IPS-15b (cell line): ENCODE measurements around the gene ADAM19.

ENCODE experiments used
- H3K27me3 ChIP-seq: one replicate; pipeline ENCODE4 v1.6.1; 2013; ENCODE audit warnings: low read length; ENCODE audit not compliant: control insufficient read depth, insufficient read depth
- H3K36me3 ChIP-seq: one replicate; pipeline ENCODE4 v1.6.1; 2013; ENCODE audit warnings: low read length; ENCODE audit not compliant: control insufficient read depth, insufficient read depth
- H3K4me1 ChIP-seq: one replicate; pipeline ENCODE4 v1.6.1; 2013; ENCODE audit warnings: mild to moderate bottlenecking, low read length; ENCODE audit not compliant: control insufficient read depth, insufficient read depth
- H3K4me3 ChIP-seq: one replicate; pipeline ENCODE4 v1.5.1; 2013; ENCODE audit warnings: low read depth, low read length
- H3K9ac ChIP-seq: one replicate; pipeline ENCODE4 v1.6.1; 2013; ENCODE audit warnings: low read depth, mild to moderate bottlenecking, low read length
- H3K9me3 ChIP-seq: one replicate; pipeline ENCODE4 v1.6.1; 2013; ENCODE audit warnings: mild to moderate bottlenecking, low read length; ENCODE audit not compliant: control insufficient read depth, insufficient read depth

The ADAM19 gene

DNA sequence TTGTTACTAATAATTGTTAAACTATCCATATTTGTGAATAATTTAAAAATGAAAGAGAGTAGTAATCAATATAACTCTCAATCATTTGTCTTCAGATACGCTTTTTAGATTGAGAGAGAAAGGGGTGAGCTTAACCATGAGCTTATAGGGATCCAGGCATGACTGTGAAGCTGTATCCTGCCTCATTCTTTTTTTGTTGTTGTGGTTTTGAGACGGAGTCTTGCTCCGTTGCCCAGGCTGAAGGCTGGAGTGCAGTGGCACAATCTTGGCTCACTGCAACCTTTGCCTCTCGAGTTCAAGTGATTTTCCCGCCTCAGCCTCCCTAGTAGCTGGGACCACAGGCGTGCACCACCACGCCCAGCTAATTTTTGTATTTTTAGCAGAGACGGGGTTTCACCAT lies 71.5 kb downstream of the ADAM19 start:
- H3K4me3 ChIP-seq = no peak overlapping the region
- no peaks in the 10 kb centered on the region for H3K27me3 ChIP-seq
- no peaks in the 10 kb centered on the region for H3K4me1 ChIP-seq
- H3K9me3 ChIP-seq = no peaks in the 10 kb centered on the region
- no peak overlapping the region for H3K9ac ChIP-seq
- no peaks in the 10 kb centered on the region for H3K36me3 ChIP-seq

DNA sequence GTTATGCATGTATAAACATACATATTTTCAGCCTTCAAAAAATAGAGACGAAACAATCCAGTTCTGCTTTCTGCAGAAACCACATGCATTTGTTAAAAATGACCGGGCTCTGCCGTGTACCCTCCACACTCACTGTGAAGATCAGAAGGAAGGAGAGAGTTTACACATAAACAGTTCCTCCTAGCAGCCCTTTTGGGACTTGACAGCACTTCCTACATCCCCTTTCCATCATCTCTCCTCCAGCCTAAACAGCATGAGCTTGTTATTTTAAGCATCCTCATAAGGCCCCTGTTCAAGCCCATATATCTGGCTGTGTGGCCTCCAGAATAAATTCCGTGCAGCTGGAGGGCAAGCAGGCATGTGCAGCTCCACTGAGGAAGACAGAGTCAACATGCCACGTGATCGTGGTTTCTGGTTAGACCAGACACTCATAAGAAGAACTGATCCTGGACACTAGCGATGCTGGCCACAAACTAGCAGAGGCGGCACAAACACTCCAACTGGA lies 73.4 kb downstream of the ADAM19 start:
- H3K9ac ChIP-seq = no peak overlapping the region
- no peaks in the 10 kb centered on the region for H3K27me3 ChIP-seq
- H3K4me1 ChIP-seq = no peaks in the 10 kb centered on the region
- H3K36me3 ChIP-seq = no peaks in the 10 kb centered on the region
- no peak overlapping the region for H3K4me3 ChIP-seq
- H3K9me3 ChIP-seq = no peaks in the 10 kb centered on the region

DNA sequence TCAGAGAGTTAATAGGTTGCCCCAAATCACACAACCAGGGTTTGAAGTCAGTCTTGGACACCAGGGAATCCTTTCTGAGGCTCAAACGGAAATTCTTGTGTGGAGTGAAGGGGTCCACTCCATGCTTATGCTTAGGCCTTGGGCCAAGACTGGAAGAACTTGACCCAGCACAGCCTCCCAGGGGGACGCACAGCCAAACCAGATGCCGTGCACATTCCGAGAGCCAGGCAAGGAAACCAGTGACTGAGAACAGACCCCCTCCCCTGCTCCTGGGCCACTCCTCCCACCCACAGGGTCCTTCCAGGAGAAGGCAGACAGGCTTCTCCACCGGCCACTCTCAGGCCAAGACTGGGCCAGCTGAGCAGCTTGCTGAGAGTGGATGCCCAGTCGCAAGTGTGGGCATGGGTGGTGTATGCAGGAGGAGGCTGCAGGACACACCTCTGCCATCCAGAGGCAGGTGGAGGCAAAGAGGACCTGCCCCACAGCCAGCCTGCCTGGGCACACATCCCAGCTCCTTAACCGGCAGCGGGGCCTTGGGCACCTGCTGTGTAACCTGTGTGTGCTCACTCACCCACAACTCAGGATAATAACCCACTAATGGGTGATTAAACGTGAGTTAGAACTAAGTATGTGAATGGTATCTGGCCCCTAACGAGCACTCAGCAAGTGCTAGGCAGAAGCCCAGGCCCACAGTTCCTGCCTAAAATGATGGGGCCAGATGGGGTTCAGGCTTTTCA lies 77.5 kb downstream of the ADAM19 start:
- Histone ChIP-seq H3K36me3 (no peaks in the 10 kb centered on the region), H3K4me3 (no peak overlapping the region), H3K9me3 (no peaks in the 10 kb centered on the region), H3K4me1 (no peaks in the 10 kb centered on the region), H3K9ac (no peak overlapping the region), H3K27me3 (no peaks in the 10 kb centered on the region)

DNA sequence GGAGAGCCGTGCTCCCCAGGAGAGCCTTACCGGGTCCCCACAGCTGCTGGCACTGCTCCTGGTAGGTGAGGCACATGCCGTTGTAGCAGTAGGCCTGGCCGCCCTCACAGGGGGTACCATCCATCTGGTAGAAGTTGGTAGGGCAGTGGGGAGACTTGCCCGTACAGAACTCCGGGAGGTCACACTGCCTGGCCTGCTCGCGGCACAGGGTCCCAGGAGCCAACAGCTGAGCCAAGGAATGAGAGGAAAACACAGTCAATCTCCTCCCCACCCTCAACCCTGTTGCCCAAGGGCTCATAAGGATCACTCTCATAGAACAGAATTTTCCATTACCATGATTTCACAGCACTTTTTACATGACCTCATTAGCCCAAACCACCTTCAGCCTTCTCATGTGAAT lies 78.7 kb downstream of the ADAM19 start:
- Histone ChIP-seq H3K9me3 (no peaks in the 10 kb centered on the region), H3K4me3 (no peak overlapping the region), H3K36me3 (no peaks in the 10 kb centered on the region), H3K27me3 (no peaks in the 10 kb centered on the region), H3K4me1 (no peaks in the 10 kb centered on the region), H3K9ac (no peak overlapping the region)

DNA sequence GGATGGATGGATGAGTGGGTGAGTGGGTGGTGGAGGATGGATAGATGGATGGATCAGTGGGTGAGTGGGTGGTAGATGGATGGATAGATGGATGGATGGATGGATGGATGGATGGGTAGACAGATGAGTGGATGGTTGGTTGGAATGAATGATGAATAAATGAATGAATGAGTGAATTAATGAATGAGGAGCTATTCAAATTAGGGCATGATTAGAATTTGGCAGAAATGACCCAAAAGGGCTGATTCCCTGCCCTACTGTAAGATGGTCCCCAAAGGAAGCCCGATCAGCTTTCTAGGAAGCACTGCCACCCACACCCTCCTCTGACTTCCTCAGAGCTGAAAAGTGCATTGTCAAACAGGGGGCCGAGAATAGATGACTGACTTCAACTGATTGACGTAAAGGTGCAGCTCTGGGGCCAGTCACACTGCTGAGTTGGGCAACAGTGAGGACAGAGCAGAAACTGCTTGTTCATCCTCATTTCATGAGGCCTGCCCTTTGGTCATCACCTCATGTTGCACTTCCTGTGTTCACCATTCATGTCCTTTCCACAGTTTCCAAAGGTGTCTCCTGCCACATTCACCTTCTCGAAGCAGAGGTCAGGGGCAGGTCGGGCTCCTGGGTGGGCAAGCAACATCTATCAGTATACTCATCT lies 81.3 kb downstream of the ADAM19 start:
- H3K27me3 ChIP-seq = no peaks in the 10 kb centered on the region
- H3K9ac ChIP-seq = no peak overlapping the region
- H3K36me3 ChIP-seq = no peaks in the 10 kb centered on the region
- H3K4me1 ChIP-seq = no peaks in the 10 kb centered on the region
- no peaks in the 10 kb centered on the region for H3K9me3 ChIP-seq
- no peak overlapping the region for H3K4me3 ChIP-seq

GRCh38 chr5:157492886-157493285 lies 82.7 kb downstream of the ADAM19 start:
- H3K27me3 ChIP-seq = no peaks in the 10 kb centered on the region
- no peaks in the 10 kb centered on the region for H3K4me1 ChIP-seq
- no peaks in the 10 kb centered on the region for H3K9me3 ChIP-seq
- no peaks in the 10 kb centered on the region for H3K36me3 ChIP-seq
- no peak overlapping the region for H3K9ac ChIP-seq
- no peak overlapping the region for H3K4me3 ChIP-seq

DNA sequence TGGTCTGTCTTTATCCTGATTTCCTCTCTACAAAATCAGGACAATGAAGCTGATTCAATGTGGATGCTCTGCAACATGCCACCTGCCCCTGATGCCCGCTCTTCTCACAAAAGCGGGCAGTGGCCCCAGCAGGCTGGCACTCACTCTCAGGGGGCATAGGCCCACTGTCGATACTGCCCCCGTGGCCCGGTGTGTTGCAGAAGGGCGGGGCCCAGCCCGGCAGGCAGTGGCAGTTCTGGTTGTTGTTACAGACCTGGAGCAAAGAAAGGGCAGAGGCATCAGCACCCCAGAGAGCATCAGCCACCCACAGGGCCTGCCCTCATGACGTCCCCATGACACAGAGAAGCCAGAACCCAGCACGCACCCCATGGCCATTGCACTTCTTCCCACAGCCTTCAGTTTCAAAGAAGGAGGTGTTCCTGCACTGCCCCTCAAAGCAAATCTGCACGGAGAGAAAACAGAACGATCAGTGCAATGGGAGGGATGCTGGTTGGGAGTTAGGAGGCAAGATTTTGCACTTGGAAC lies 84.0 kb downstream of the ADAM19 start:
- H3K4me1 ChIP-seq = no peaks in the 10 kb centered on the region
- no peaks in the 10 kb centered on the region for H3K9me3 ChIP-seq
- H3K36me3 ChIP-seq = no peaks in the 10 kb centered on the region

DNA sequence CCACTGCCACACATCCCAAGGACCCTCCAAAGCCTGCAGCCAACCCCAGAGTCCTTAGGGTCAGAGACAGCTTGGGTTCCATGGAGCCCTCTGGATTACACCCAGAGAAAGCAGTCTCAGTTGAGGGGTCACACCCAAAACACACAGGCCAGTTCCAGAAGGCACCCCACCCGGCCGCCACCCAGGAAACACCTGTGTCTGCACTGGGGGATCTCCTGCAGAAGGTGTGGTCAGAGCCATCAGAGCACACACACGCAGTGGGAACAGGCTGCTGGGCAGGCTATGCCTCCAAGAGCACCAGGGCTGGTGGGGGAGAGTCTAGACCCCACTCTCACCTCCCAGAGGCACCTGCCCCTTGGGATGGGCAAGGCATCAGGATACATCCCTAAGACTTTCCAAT lies 88.2 kb downstream of the ADAM19 start:
- no peaks in the 10 kb centered on the region for H3K9me3 ChIP-seq
- H3K36me3 ChIP-seq = no peaks in the 10 kb centered on the region
- no peaks in the 10 kb centered on the region for H3K27me3 ChIP-seq
- no peak overlapping the region for H3K4me3 ChIP-seq
- no peak overlapping the region for H3K9ac ChIP-seq
- H3K4me1 ChIP-seq = no peaks in the 10 kb centered on the region

More for the DNA sequence above, 84.0 kb downstream of the ADAM19 start:
- H3K4me3 ChIP-seq = no peak overlapping the region
- H3K9ac ChIP-seq = no peak overlapping the region
- no peaks in the 10 kb centered on the region for H3K27me3 ChIP-seq

GRCh38 chr5:157486861-157487260 lies 88.7 kb downstream of the ADAM19 start:
- Histone ChIP-seq H3K4me3 (no peak overlapping the region), H3K36me3 (no peaks in the 10 kb centered on the region), H3K4me1 (no peaks in the 10 kb centered on the region), H3K9ac (no peak overlapping the region), H3K27me3 (no peaks in the 10 kb centered on the region), H3K9me3 (no peaks in the 10 kb centered on the region)

GRCh38 chr5:157486221-157486681 lies 89.3 kb downstream of the ADAM19 start:
- no peaks in the 10 kb centered on the region for H3K36me3 ChIP-seq
- no peaks in the 10 kb centered on the region for H3K9me3 ChIP-seq
- H3K9ac ChIP-seq = no peak overlapping the region
- H3K4me1 ChIP-seq = no peaks in the 10 kb centered on the region
- H3K27me3 ChIP-seq = no peaks in the 10 kb centered on the region
- no peak overlapping the region for H3K4me3 ChIP-seq

GRCh38 chr5:157485811-157486210 lies 89.8 kb downstream of the ADAM19 start:
- H3K9ac ChIP-seq = no peak overlapping the region
- no peak overlapping the region for H3K4me3 ChIP-seq
- H3K27me3 ChIP-seq = no peaks in the 10 kb centered on the region
- H3K4me1 ChIP-seq = no peaks in the 10 kb centered on the region
- H3K36me3 ChIP-seq = no peaks in the 10 kb centered on the region
- H3K9me3 ChIP-seq = no peaks in the 10 kb centered on the region

DNA sequence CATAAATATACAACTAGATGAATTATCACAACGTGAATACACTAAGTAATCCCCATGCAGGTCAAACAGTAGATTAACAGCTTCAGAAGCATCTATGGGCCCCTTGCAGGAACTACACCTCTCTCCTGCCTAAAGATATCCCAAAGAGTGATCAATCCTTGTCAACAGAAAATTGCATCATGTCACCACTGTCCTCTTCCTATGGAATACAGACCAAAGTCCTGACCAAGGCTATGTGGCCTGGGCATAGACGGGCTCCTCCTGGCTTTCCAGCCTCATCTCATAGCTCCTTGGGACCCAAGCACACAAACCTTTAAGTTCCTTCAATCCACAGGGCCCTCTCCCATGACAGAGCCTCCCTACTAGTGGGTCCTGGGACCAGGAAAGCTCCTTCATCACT lies 90.2 kb downstream of the ADAM19 start:
- H3K36me3 ChIP-seq = no peaks in the 10 kb centered on the region
- H3K27me3 ChIP-seq = no peaks in the 10 kb centered on the region
- no peaks in the 10 kb centered on the region for H3K4me1 ChIP-seq
- H3K9ac ChIP-seq = no peak overlapping the region
- no peak overlapping the region for H3K4me3 ChIP-seq
- H3K9me3 ChIP-seq = no peaks in the 10 kb centered on the region
